GM18526 (cell line): Measurements from ENCODE around the gene SENP3.

Source experiments
- POLR2A ChIP-seq: IDR thresholded peaks from 3 replicates; pipeline ENCODE4 v1.6.1; 2011; ENCODE audit not compliant: insufficient read length; ENCODE audit errors: extremely low read depth

SENP3 gene

GRCh38 chr17:7563115-7563869 is 1.6 kb downstream of the SENP3 start:
- TF ChIP-seq POLR2A, result no peak

- no peak for TF ChIP-seq POLR2A
These were observed 7.9 kb downstream of the SENP3 start for GRCh38 chr17:7569571-7569970.

GRCh38 chr17:7570351-7570750 is 8.6 kb downstream of the SENP3 start:
- no peak for TF ChIP-seq POLR2A

- TF ChIP-seq POLR2A, result no peak
These were observed 10.5 kb downstream of the SENP3 start for GRCh38 chr17:7572338-7572587.

GRCh38 chr17:7572588-7573323 is 11.0 kb downstream of the SENP3 start:
- TF ChIP-seq POLR2A, result peak; percentile 99

- peak; percentile 49 for TF ChIP-seq POLR2A
These were observed 11.8 kb downstream of the SENP3 start for GRCh38 chr17:7573324-7574080.

GRCh38 chr17:7574176-7574953 is 12.6 kb downstream of the SENP3 start:
- no peak for TF ChIP-seq POLR2A

- no peak for TF ChIP-seq POLR2A
These were observed 13.8 kb downstream of the SENP3 start for GRCh38 chr17:7575481-7575883.

GRCh38 chr17:7575959-7576358 is 14.2 kb downstream of the SENP3 start:
- TF ChIP-seq POLR2A, result no peak

GRCh38 chr17:7576432-7576937 is 14.8 kb downstream of the SENP3 start:
- peak; percentile 39 for TF ChIP-seq POLR2A

GRCh38 chr17:7577327-7578199 is 15.8 kb downstream of the SENP3 start:
- TF ChIP-seq POLR2A, result no peak

- TF ChIP-seq POLR2A, result peak; percentile 65
These were observed 17.5 kb downstream of the SENP3 start, which contains the start of gene CD68 for GRCh38 chr17:7579001-7579833. CD68 (plus strand) TSS chr17:7579638; CDS start chr17:7579678, 40 bp downstream.

- TF ChIP-seq POLR2A, result no peak
These were observed 18.3 kb downstream of the SENP3 start for GRCh38 chr17:7579834-7580603.
